Sigmoid colon (tissue), 7 donors: ENCODE results near the gene FARP2. TPM values are rescaled to one million over a fixed set of nuclear protein-coding genes. Genes with fewer than 3 reads are reported as not detected.

Experiments used
- DNase-seq: peaks from one replicate; pipeline ENCODE4 v3.0.0-alpha.2; 2019
- H3K27ac ChIP-seq, 4 donors: fragments of 200-600 bp; sonication (generic); one replicate each; pipeline ENCODE4 v1.5.1; 2016 to 2019; ENCODE audit warnings: mild to moderate bottlenecking in 1 of 4
- H3K27me3 ChIP-seq, 3 donors: fragments of 200-600 bp; sonication (generic); one replicate each; pipeline ENCODE4 v1.5.1; 2019; ENCODE audit warnings: mild to moderate bottlenecking in 1 of 3
- H3K36me3 ChIP-seq, 4 donors: fragments of 200-600 bp; sonication (generic); one replicate each; pipeline ENCODE4 v1.5.1; 2016 to 2019
- H3K4me1 ChIP-seq, 4 donors: fragments of 200-600 bp; sonication (generic); one replicate each; pipeline ENCODE4 v1.5.1; 2017 to 2019
- H3K4me3 ChIP-seq, 4 donors: fragments of 200-600 bp; sonication (generic); one replicate each; pipeline ENCODE4 v1.5.1; 2017 to 2019; ENCODE audit warnings: mild to moderate bottlenecking in 2 of 4, moderate library complexity in 1 of 4
- H3K9me3 ChIP-seq, 4 donors: fragments of 200-600 bp in 3 of 4; sonication (generic) in 3 of 4; one replicate each; pipeline versions ENCODE4 v1.5.1 to v1.6.1; 2013 to 2019
- CTCF ChIP-seq, 4 experiments: fragments of 450-650 bp in 3 of 4; fragments of 200-600 bp in 1 of 4; IDR thresholded peaks; one replicate each; pipeline ENCODE4 v1.5.1; 2016 to 2019; ENCODE audit warnings: antibody characterized with exemption in 4 of 4, mild to moderate bottlenecking in 3 of 4, moderate library complexity in 2 of 4
- EP300 ChIP-seq, 4 donors: sonication (generic); formaldehyde crosslinking; IDR thresholded peaks; one replicate each; pipeline ENCODE4 v1.6.1; 2017; ENCODE audit warnings: antibody characterized with exemption in 4 of 4
- POLR2A ChIP-seq, 2 donors: fragments of 450-650 bp; IDR thresholded peaks; one replicate each; pipeline ENCODE4 v1.6.1; 2016; ENCODE audit warnings: antibody characterized with exemption in 2 of 2, mild to moderate bottlenecking in 2 of 2, moderate library complexity in 2 of 2
- POLR2AphosphoS5 ChIP-seq, 4 donors: sonication (generic); formaldehyde crosslinking; IDR thresholded peaks; one replicate each; pipeline ENCODE4 v1.6.1; 2017; ENCODE audit warnings: antibody characterized with exemption in 4 of 4
- WGBS, 2 donors: extraction: QIAGEN DNeasy Blood & Tissue Kit; methylation state at CpG; one replicate each; pipeline ENCODE4 v1.1.7; 2013; 5-methylcytosine and 5-hydroxymethylcytosine counted together
- intact Hi-C: fragments of 100-400 bp; cut with DNase I; formaldehyde crosslinking; loops from one replicate; pipeline ENCODE4 v1.15.1; 2023
- polyA plus RNA-seq, 3 donors: library from polyadenylated mRNA; stranded (reverse); fragments of 200-250 nt; gene quantifications; one replicate each; pipeline ENCODE4 v1.2.3, GENCODE V29; 2013
- total RNA-seq, 4 donors: library from RNA; depleted of rRNA; stranded (reverse); fragments of >200 nt; gene quantifications; one replicate each; pipeline ENCODE4 v1.1.0, GENCODE V29; 2016
- donor health status: healthy with polysubstance abuse.
- donor health status: Bipolar disorder and iron deficiency.
- donor health status: healthy.

The FARP2 gene
- total and polyA plus RNA-seq, 7 donors = 19.3 to 41.6 (median 28.5) TPM

GRCh38 chr2:241359481-241360045 lies 3.5 kb downstream of the FARP2 start:
- intact Hi-C loops = loop anchor here (5.0 to 10.0 kb wide), 5 partner anchors 148 to 345 kb away; partner anchors contain the start of genes ATG4B, ING5, STK25 and THAP4
- Histone ChIP-seq H3K36me3 (no peaks in the 10 kb centered on the region), H3K9me3 (no peaks in the 10 kb centered on the region), H3K27me3 (no peaks in the 10 kb centered on the region), H3K4me3 (no peak overlapping the region), H3K27ac (no peak overlapping the region), H3K4me1 (peaks cover 0 to 39% (median 29%) of the 10 kb centered on the region in 4 donors)
- no peak for DNase-seq
- WGBS, 2 donors = 32 to 77% methylated on average over 7 of the region's 7 CpGs
- TF ChIP-seq POLR2A (IDR thresholded peaks at IDR 0.05) (no peak), CTCF (IDR thresholded peaks at IDR 0.05) (no peak), POLR2AphosphoS5 (IDR thresholded peaks at IDR 0.05) (no peak), EP300 (IDR thresholded peaks at IDR 0.05) (no peak)

- intact Hi-C loops = no loop called here
- Histone ChIP-seq H3K4me3 (no peak overlapping the region), H3K4me1 (peaks cover 0 to 18% (median 8%) of the 10 kb centered on the region in 4 donors), H3K36me3 (no peaks in the 10 kb centered on the region), H3K9me3 (no peaks in the 10 kb centered on the region), H3K27me3 (no peaks in the 10 kb centered on the region), H3K27ac (no peak overlapping the region)
- no peak for DNase-seq
- no peak for TF ChIP-seq EP300 (IDR thresholded peaks at IDR 0.05)
- TF ChIP-seq CTCF (IDR thresholded peaks at IDR 0.05) = no peak
- TF ChIP-seq POLR2A (IDR thresholded peaks at IDR 0.05) = no peak
- TF ChIP-seq POLR2AphosphoS5 (IDR thresholded peaks at IDR 0.05) = no peak
- 69 to 83% methylated on average over 7 of the region's 7 CpGs for WGBS, 2 donors
Measured at GRCh38 chr2:241363426-241363825, 7.3 kb downstream of the FARP2 start.

- Histone ChIP-seq H3K4me1 (peaks cover 0 to 20% (median 8%) of the 10 kb centered on the region in 4 donors), H3K36me3 (no peaks in the 10 kb centered on the region), H3K27me3 (no peaks in the 10 kb centered on the region), H3K27ac (no peak overlapping the region), H3K4me3 (no peak overlapping the region), H3K9me3 (no peaks in the 10 kb centered on the region)
- WGBS, 2 donors = 66 to 79% methylated on average over 2 of the region's 2 CpGs
- intact Hi-C loops = no loop called here
- no peak for DNase-seq
- TF ChIP-seq EP300 (IDR thresholded peaks at IDR 0.05) (no peak), POLR2AphosphoS5 (IDR thresholded peaks at IDR 0.05) (no peak), CTCF (IDR thresholded peaks at IDR 0.05) (no peak), POLR2A (IDR thresholded peaks at IDR 0.05) (no peak)
Measured at GRCh38 chr2:241364781-241365180, 8.7 kb downstream of the FARP2 start.

- WGBS, 2 donors = 70 to 73% methylated on average over 2 of the region's 2 CpGs
- Histone ChIP-seq H3K4me3 (no peak overlapping the region), H3K9me3 (no peaks in the 10 kb centered on the region), H3K27me3 (no peaks in the 10 kb centered on the region), H3K36me3 (no peaks in the 10 kb centered on the region), H3K27ac (no peak overlapping the region), H3K4me1 (peaks cover 0 to 20% (median 8%) of the 10 kb centered on the region in 4 donors)
- intact Hi-C loops = no loop called here
- DNase-seq = no peak
- TF ChIP-seq POLR2A (IDR thresholded peaks at IDR 0.05) (no peak), POLR2AphosphoS5 (IDR thresholded peaks at IDR 0.05) (no peak), CTCF (IDR thresholded peaks at IDR 0.05) (no peak), EP300 (IDR thresholded peaks at IDR 0.05) (no peak)
Measured at GRCh38 chr2:241366678-241367077, 10.6 kb downstream of the FARP2 start.

GRCh38 chr2:241368643-241369042 lies 12.6 kb downstream of the FARP2 start:
- Histone ChIP-seq H3K9me3 (no peaks in the 10 kb centered on the region), H3K4me3 (no peak overlapping the region), H3K4me1 (peaks cover 0 to 17% (median 4%) of the 10 kb centered on the region in 4 donors), H3K27ac (no peak overlapping the region), H3K36me3 (no peaks in the 10 kb centered on the region), H3K27me3 (no peaks in the 10 kb centered on the region)
- DNase-seq = no peak
- 75 to 90% methylated on average over 3 of the region's 3 CpGs for WGBS, 2 donors
- TF ChIP-seq CTCF (IDR thresholded peaks at IDR 0.05) (no peak), EP300 (IDR thresholded peaks at IDR 0.05) (no peak), POLR2AphosphoS5 (IDR thresholded peaks at IDR 0.05) (no peak), POLR2A (IDR thresholded peaks at IDR 0.05) (no peak)
- intact Hi-C loops = no loop called here
